Measurements from ENCODE around the gene MAPK4.

The MAPK4 gene

GRCh38 chr18:50578651-50579050, 18.8 kb downstream of the MAPK4 start:
- DNase-seq (ENCODE audit: low read depth, low spot score) = no peak
- in situ Hi-C loops (cut with HindIII; ENCODE audit: low sequenced_read_pairs) = no loop called here
- no peak for TF ChIP-seq CTCF (IDR thresholded peaks at IDR 0.05; ENCODE audit: low read depth, low read length)

GRCh38 chr18:50579061-50579774, 19.3 kb downstream of the MAPK4 start:
- DNase-seq (ENCODE audit: low read depth, low spot score) = no peak
- in situ Hi-C loops (cut with HindIII; ENCODE audit: low sequenced_read_pairs) = no loop called here
- no peak for TF ChIP-seq CTCF (IDR thresholded peaks at IDR 0.05; ENCODE audit: low read depth, low read length)
- no peak overlapping the region for H3K4me3 ChIP-seq (ENCODE audit: low read depth, low read length)

More at GRCh38 chr18:50578651-50579050, 18.8 kb downstream of the MAPK4 start:
- no peak overlapping the region for H3K4me3 ChIP-seq (ENCODE audit: low read depth, low read length)

GRCh38 chr18:50581517-50581916, 21.6 kb downstream of the MAPK4 start:
- no peak for TF ChIP-seq CTCF (IDR thresholded peaks at IDR 0.05; ENCODE audit: low read depth, low read length)
- in situ Hi-C loops (cut with HindIII; ENCODE audit: low sequenced_read_pairs) = no loop called here
- DNase-seq (ENCODE audit: low read depth, low spot score) = no peak
- no peak overlapping the region for H3K4me3 ChIP-seq (ENCODE audit: low read depth, low read length)

GRCh38 chr18:50582500-50582899, 22.6 kb downstream of the MAPK4 start:
- no peak for DNase-seq (ENCODE audit: low read depth, low spot score)
- no peak for TF ChIP-seq CTCF (IDR thresholded peaks at IDR 0.05; ENCODE audit: low read depth, low read length)
- H3K4me3 ChIP-seq (ENCODE audit: low read depth, low read length) = no peak overlapping the region
- in situ Hi-C loops (cut with HindIII; ENCODE audit: low sequenced_read_pairs) = no loop called here

GRCh38 chr18:50586710-50587109, 26.8 kb downstream of the MAPK4 start:
- TF ChIP-seq CTCF (IDR thresholded peaks at IDR 0.05; ENCODE audit: low read depth, low read length) = no peak
- in situ Hi-C loops (cut with HindIII; ENCODE audit: low sequenced_read_pairs) = no loop called here
- no peak for DNase-seq (ENCODE audit: low read depth, low spot score)
- no peak overlapping the region for H3K4me3 ChIP-seq (ENCODE audit: low read depth, low read length)

GRCh38 chr18:50590593-50590992, 30.7 kb downstream of the MAPK4 start:
- no peak overlapping the region for H3K4me3 ChIP-seq (ENCODE audit: low read depth, low read length)
- no peak for DNase-seq (ENCODE audit: low read depth, low spot score)
- no peak for TF ChIP-seq CTCF (IDR thresholded peaks at IDR 0.05; ENCODE audit: low read depth, low read length)
- in situ Hi-C loops (cut with HindIII; ENCODE audit: low sequenced_read_pairs) = no loop called here
